GM12878 (cell line): ENCODE measurements around the gene ZNF827.

ENCODE experiments used
- ASH2L ChIP-seq: fragments of 300-600, 200-600 bp; sonication (generic); IDR thresholded peaks from 2 replicates; pipeline ENCODE4 v1.6.1; 2017; ENCODE audit warnings: low read depth, mild to moderate bottlenecking, borderline replicate concordance
- CEBPB ChIP-seq, 2 experiments: fragments of 150-350 bp in 1 of 2; IDR thresholded peaks; 2 replicates each; pipeline ENCODE4 v1.6.1; 2012 to 2014; ENCODE audit warnings: low read depth in 2 of 2, low read length in 2 of 2, borderline replicate concordance in 1 of 2, inconsistent platforms in 1 of 2
- CTCF ChIP-seq, 3 experiments: IDR thresholded peaks in 2 of 3; conservative IDR thresholded peaks in 1 of 3; 2 replicates each; pipeline ENCODE4 v1.5.1; 2011; ENCODE audit warnings: low read depth in 3 of 3, low read length in 3 of 3, mild to moderate bottlenecking in 3 of 3, control low read depth in 2 of 3, moderate library complexity in 2 of 3, inconsistent platforms in 1 of 3, mixed read lengths in 1 of 3; ENCODE audit not compliant: control insufficient read depth in 2 of 3, insufficient read depth in 1 of 3; ENCODE audit errors: extremely low read depth in 1 of 3
- E2F4 ChIP-seq: IDR thresholded peaks from 2 replicates; pipeline ENCODE4 v1.6.1; 2012; ENCODE audit warnings: low read depth, low read length, improper control_type of control experiment
- EP300 ChIP-seq, 2 experiments: fragments of 150-350 bp in 1 of 2; IDR thresholded peaks; 2 replicates each; pipeline ENCODE4 v1.6.1; 2011 to 2012; ENCODE audit warnings: low read depth in 2 of 2, low read length in 2 of 2, borderline replicate concordance in 1 of 2, improper control_type of control experiment in 1 of 2, inconsistent platforms in 1 of 2; ENCODE audit not compliant: control insufficient read depth in 1 of 2
- HDAC2 ChIP-seq: fragments of 200-600 bp; sonication (generic); IDR thresholded peaks from 2 replicates; pipeline ENCODE4 v1.6.1; 2017
- MYC ChIP-seq: IDR thresholded peaks from 2 replicates; pipeline ENCODE4 v1.6.1; 2011; ENCODE audit warnings: mild to moderate bottlenecking, low read length, moderate library complexity, inconsistent platforms; ENCODE audit not compliant: insufficient read depth, insufficient replicate concordance, insufficient read length, severe bottlenecking
- POLR2A ChIP-seq: IDR thresholded peaks from 2 replicates; pipeline ENCODE4 v1.6.1; 2011; ENCODE audit warnings: low read depth, mild to moderate bottlenecking, low read length
- REST ChIP-seq: IDR thresholded peaks from 2 replicates; pipeline ENCODE4 v1.6.1; 2012; ENCODE audit warnings: mild to moderate bottlenecking, low read depth, low read length
- SUPT20H ChIP-seq: IDR thresholded peaks from 2 replicates; pipeline ENCODE4 v1.6.1; 2011; ENCODE audit warnings: low read depth, mild to moderate bottlenecking, low read length, moderate library complexity, borderline replicate concordance; ENCODE audit not compliant: control insufficient read depth
- TAF1 ChIP-seq: IDR thresholded peaks from 2 replicates; pipeline ENCODE4 v1.6.1; 2011; ENCODE audit warnings: mild to moderate bottlenecking, low read depth, low read length, borderline replicate concordance
- TF ChIP-seq, protein P1 (sequence below): IDR thresholded peaks from 2 replicates; pipeline ENCODE4 v1.6.1; 2011; ENCODE audit warnings: low read depth, mild to moderate bottlenecking, low read length, moderate library complexity, borderline replicate concordance; ENCODE audit errors: extremely low read depth

DNA sequence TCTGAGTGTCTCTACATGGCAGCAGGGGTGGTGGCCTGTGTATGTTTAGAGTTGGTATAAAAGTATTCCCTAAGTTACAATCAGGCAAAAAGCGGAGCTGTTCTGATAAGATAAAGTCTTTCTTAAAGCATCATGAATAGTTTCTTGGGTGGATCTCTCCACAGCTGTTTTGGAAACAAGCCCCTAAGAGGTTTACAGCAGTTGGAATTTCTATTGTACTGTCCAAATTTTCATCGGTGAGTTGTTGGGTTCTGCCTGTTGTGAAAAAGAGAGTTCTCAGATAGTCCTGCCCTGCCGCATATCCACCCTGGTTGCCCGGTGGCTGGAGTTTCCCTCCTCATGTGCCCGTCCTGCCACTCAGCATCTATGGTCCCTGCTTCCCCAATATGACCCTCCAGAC is 208.6 kb downstream of the ZNF827 start:
- TF ChIP-seq MYC = no peak
- no peak for TF ChIP-seq REST
- TF ChIP-seq EP300 (IDR thresholded peaks at IDR 0.05; ENCODE audit: borderline replicate concordance in 1 of 2, control insufficient read depth in 1 of 2, low read depth in 2 of 2, low read length in 2 of 2) = no peak
- TF ChIP-seq, protein P1, sequence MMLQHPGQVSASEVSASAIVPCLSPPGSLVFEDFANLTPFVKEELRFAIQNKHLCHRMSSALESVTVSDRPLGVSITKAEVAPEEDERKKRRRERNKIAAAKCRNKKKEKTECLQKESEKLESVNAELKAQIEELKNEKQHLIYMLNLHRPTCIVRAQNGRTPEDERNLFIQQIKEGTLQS = no peak
- TF ChIP-seq ASH2L = no peak
- TF ChIP-seq POLR2A = no peak
- TF ChIP-seq CTCF (IDR thresholded peaks at IDR 0.05 in 2 of 3, conservative IDR thresholded peaks at IDR 0.05 in 1 of 3; ENCODE audit: control insufficient read depth in 2 of 3, extremely low read depth in 1 of 3, insufficient read depth in 1 of 3, low read depth in 3 of 3, low read length in 3 of 3) = no peak
- TF ChIP-seq E2F4 = no peak
- TF ChIP-seq SUPT20H = no peak
- TF ChIP-seq TAF1 = no peak
- TF ChIP-seq HDAC2 = no peak
- no peak for TF ChIP-seq CEBPB (IDR thresholded peaks at IDR 0.05; ENCODE audit: borderline replicate concordance in 1 of 2, low read depth in 2 of 2, low read length in 2 of 2)
